Calu3 (cell line): ENCODE results near the gene CDK5RAP1. TPM values are rescaled to one million over a fixed set of nuclear protein-coding genes. Genes with fewer than 3 reads are reported as not detected.
"Not testable (repeated sequence)": the region's sequence is repeated elsewhere in the genome, so short reads cannot be mapped to it uniquely, and the experiment has no call there.

Experiments
- BruUV-seq: library from RNA; stranded (reverse); fragments of 400-500 nt; replicated peaks from 2 replicates; lab custom pipeline; 2021; lab: Mats Ljungman, UMichigan
- CTCF ChIA-PET: fragments of 300-600 bp; sonication (Branson Sonifier 250); formaldehyde crosslinking; loops from one replicate; lab custom pipeline; 2022; ENCODE audit warnings: antibody characterized with exemption; lab: Charles Lee
- DNase-seq: peaks from one replicate; pipeline ENCODE4 v3.0.0; 2022
- H3K27ac Mint-ChIP-seq: one replicate; pipeline ENCODE4 v1.8.0; 2022; ENCODE audit warnings: mixed read lengths; ENCODE audit not compliant: unreplicated experiment
- H3K27me3 Mint-ChIP-seq: one replicate; pipeline ENCODE4 v1.8.0; 2022; ENCODE audit warnings: mixed read lengths; ENCODE audit not compliant: unreplicated experiment
- H3K36me3 Mint-ChIP-seq: one replicate; pipeline ENCODE4 v1.8.0; 2022; ENCODE audit warnings: mild to moderate bottlenecking, moderate library complexity, mixed read lengths; ENCODE audit not compliant: insufficient read depth, unreplicated experiment
- H3K4me1 Mint-ChIP-seq: one replicate; pipeline ENCODE4 v1.8.0; 2022; ENCODE audit warnings: mild to moderate bottlenecking, low read depth, mixed read lengths; ENCODE audit not compliant: unreplicated experiment
- H3K4me3 Mint-ChIP-seq: one replicate; pipeline ENCODE4 v1.8.0; 2022; ENCODE audit warnings: mild to moderate bottlenecking, low read depth, moderate library complexity, mixed read lengths; ENCODE audit not compliant: unreplicated experiment
- H3K9me3 Mint-ChIP-seq: one replicate; pipeline ENCODE4 v1.8.0; 2022; ENCODE audit warnings: low read depth, mixed read lengths; ENCODE audit not compliant: unreplicated experiment
- intact Hi-C: fragments of 100-400 bp; cut with micrococcal nuclease; formaldehyde crosslinking; loops from one replicate; pipeline ENCODE4 v1.10.0; 2022; ENCODE audit not compliant: unreplicated experiment
- total RNA-seq: library from RNA; stranded (reverse); gene quantifications from 2 replicates; pipeline ENCODE4 v1.2.3, GENCODE V29; 2022
- TF ChIP-seq, protein P1 (sequence below): fragments of 200-600 bp; IDR thresholded peaks from one replicate; pipeline ENCODE4 v1.8.0; 2022; ENCODE audit warnings: antibody characterized with exemption; ENCODE audit not compliant: unreplicated experiment

Gene CDK5RAP1
- total RNA-seq, 1 experiment from 2014 or later: 65.8 TPM

DNA sequence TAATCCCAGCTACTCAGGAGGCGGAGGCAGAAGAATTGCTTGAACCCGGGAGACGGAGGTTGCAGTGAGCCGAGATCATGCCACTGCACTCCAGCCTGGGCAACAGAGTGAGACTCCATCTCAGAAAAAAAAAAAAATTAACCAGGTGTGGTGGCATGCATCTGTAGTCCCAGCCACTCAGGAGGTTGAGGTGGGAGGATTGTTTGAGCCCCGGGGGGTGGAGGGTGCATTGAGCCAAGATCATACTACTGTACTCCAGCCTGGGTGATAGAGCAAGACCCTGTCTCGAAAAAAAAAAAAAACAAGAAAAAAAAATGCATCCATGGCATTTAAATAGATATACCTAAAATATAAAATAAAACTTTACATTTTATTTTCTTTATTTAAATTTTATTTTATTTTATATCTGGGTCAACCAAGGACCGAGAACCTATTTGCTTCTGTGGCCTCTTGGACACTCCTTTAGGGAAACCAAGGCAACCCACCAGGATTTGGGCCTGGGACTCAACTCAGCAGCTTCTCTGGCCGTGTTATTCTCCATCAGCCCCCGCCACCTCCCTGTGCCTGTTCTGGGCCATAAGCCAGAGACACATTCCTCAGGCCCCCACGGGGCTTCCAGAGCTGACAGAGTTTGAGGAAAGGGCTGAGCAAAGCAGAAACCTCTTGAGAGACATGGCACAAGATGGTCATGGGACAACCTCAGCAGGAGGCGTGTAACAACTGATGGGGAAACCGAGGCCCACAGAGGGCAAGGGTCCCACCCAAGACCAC, 36.0 kb upstream of the CDK5RAP1 start:
- H3K27ac Mint-ChIP-seq: no peak overlapping the region
- no peaks in the 10 kb centered on the region for H3K27me3 Mint-ChIP-seq
- TF ChIP-seq, protein P1, sequence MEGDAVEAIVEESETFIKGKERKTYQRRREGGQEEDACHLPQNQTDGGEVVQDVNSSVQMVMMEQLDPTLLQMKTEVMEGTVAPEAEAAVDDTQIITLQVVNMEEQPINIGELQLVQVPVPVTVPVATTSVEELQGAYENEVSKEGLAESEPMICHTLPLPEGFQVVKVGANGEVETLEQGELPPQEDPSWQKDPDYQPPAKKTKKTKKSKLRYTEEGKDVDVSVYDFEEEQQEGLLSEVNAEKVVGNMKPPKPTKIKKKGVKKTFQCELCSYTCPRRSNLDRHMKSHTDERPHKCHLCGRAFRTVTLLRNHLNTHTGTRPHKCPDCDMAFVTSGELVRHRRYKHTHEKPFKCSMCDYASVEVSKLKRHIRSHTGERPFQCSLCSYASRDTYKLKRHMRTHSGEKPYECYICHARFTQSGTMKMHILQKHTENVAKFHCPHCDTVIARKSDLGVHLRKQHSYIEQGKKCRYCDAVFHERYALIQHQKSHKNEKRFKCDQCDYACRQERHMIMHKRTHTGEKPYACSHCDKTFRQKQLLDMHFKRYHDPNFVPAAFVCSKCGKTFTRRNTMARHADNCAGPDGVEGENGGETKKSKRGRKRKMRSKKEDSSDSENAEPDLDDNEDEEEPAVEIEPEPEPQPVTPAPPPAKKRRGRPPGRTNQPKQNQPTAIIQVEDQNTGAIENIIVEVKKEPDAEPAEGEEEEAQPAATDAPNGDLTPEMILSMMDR: no peak
- no TSS peak for BruUV-seq
- DNase-seq: no peak
- H3K36me3 Mint-ChIP-seq: no peaks in the 10 kb centered on the region
- CTCF ChIA-PET: interaction anchor here (0.6 kb wide), 1 partner anchor 9 kb away, joined by 3 read pairs; no protein-coding TSS in a partner anchor
- no peaks in the 10 kb centered on the region for H3K9me3 Mint-ChIP-seq
- no peak overlapping the region for H3K4me3 Mint-ChIP-seq
- H3K4me1 Mint-ChIP-seq: no peaks in the 10 kb centered on the region
- intact Hi-C loops: no loop called here

DNA sequence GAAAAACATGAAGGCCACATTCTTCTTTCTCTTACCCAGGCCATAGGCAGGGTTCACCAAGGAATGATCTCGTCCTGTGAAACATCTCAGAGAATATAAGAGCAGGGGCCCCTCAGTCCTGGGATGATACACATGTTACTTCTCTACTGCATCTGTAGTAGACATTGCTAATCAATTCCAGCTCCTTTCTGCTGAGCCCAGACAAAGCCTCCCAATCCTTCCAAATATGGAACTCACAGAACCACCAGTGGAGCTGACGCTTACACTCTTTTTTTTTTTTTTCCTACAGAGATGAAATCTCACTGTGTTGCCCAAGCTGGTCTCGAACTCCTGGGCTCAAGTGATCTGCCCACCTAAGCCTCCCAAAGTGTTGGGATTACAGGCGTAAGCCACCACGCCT, 33.1 kb upstream of the CDK5RAP1 start:
- Mint-ChIP-seq H3K27ac (no peak overlapping the region), H3K9me3 (no peaks in the 10 kb centered on the region), H3K4me3 (no peak overlapping the region), H3K36me3 (no peaks in the 10 kb centered on the region), H3K27me3 (no peaks in the 10 kb centered on the region), H3K4me1 (no peaks in the 10 kb centered on the region)
- DNase-seq: no peak
- BruUV-seq: no TSS peak
- CTCF ChIA-PET: interaction anchor here (0.7 kb wide), 4 partner anchors 17 to 1198 kb away, joined by 3 to 6 read pairs (median 3); no protein-coding TSS in a partner anchor
- intact Hi-C loops: no loop called here
- TF ChIP-seq, protein P1: no peak

DNA sequence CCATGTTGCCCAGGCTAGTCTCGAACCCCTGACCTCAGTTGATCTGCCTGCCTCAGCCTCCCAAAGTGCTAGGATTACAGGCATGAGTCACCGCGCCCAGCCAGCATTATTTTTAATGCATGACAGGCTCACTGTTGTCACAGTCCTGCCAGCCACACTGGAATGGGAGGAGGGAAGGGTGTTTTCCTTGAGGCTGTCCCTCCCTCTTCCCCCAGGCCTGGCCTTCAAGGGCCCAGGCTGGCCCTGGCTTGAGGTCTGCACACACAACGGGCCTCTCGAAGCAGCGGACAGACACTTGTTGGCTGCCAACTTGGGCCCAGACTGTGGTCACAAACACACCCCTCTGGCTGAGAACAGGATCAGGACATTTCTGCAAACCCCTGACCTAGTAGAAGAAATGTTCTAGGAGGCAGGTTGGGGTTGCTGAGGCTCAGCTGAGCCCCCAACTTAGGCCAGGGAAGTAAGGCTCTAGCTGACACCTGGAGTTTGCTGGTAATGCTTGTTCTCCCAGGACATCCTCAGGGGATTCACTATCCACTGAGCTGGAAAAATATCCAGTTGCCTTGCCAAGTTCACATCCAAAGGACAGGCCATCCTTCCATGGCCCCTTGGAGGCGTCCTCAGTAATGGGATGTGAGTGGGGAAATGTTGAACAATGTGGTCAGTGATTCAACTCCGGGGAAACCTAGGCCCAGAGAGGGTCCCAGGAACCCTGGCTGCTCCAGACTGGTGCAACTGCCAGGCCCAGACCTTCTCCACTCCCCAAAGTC, 32.3 kb upstream of the CDK5RAP1 start:
- CTCF ChIA-PET: interaction anchor here (0.7 kb wide), 2 partner anchors 374 to 691 kb away, joined by 3 to 6 read pairs; no protein-coding TSS in a partner anchor
- Mint-ChIP-seq H3K4me3 (no peak overlapping the region), H3K4me1 (no peaks in the 10 kb centered on the region), H3K9me3 (no peaks in the 10 kb centered on the region), H3K27ac (no peak overlapping the region), H3K27me3 (no peaks in the 10 kb centered on the region), H3K36me3 (no peaks in the 10 kb centered on the region)
- BruUV-seq: no TSS peak
- DNase-seq: no peak
- intact Hi-C loops: no loop called here
- TF ChIP-seq, protein P1: no peak

DNA sequence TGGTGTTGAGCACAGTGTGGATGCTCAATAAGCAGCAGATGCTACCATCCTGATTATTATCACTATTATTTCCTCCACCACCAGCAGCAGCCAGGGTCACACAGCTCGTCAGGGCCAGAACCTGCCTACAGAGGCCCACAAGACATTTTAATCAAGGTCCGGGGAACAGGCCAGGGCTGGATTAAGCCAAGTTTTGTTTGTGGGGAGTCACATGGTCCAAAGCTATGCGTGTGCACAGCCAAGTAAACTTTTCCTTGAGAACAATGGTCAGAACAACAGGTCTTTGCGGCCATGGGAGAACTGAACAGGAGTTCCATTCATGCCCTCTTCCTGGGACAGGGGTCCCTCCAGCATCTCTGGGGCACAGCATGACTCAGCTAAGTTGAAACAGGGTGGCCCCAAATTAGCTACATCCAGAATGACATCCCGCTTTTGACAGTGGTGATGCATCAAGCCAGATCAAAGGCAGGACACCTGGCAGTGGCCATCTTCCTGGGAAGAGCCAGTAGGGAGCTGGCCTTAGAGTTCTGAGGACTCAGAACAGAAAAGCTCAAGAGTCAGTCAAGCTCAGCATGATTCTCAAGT, 30.6 kb upstream of the CDK5RAP1 start:
- CTCF ChIA-PET: interaction anchor here (1.2 kb wide), 2 partner anchors 10 to 12 kb away, joined by 4 read pairs; no protein-coding TSS in a partner anchor
- H3K9me3 Mint-ChIP-seq: no peaks in the 10 kb centered on the region
- H3K27me3 Mint-ChIP-seq: no peaks in the 10 kb centered on the region
- H3K4me1 Mint-ChIP-seq: no peaks in the 10 kb centered on the region
- H3K4me3 Mint-ChIP-seq: no peak overlapping the region
- no peak for DNase-seq
- intact Hi-C loops: no loop called here
- no peak overlapping the region for H3K27ac Mint-ChIP-seq
- H3K36me3 Mint-ChIP-seq: no peaks in the 10 kb centered on the region
- TF ChIP-seq, protein P1: no peak
- BruUV-seq: no TSS peak

DNA sequence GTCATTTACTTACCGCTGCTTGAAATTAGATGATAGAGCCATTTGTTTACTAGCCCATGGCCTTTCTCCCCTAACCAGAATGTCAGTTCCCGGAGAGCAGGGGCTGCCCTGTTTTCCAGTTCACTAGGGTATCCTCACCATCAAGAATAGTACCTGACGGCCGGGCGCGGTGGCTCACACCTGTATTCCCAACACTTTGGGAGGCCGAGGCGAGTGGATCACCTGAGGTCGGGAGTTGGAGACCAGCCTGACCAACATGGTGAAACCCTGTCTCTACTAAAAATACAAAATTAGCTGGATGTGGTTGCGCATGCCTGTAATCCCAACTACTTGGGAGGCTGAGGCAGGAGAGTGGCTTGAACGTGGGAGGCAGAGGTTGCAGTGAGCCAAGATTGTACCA, 22.6 kb upstream of the CDK5RAP1 start:
- H3K36me3 Mint-ChIP-seq, H3K4me3 Mint-ChIP-seq, intact Hi-C loops, H3K27ac Mint-ChIP-seq, BruUV-seq, H3K9me3 Mint-ChIP-seq, H3K27me3 Mint-ChIP-seq, DNase-seq: not testable (repeated sequence)
- CTCF ChIA-PET: interaction anchor here (0.7 to 1.2 kb wide), 3 partner anchors 19 to 557 kb away, joined by 3 to 4 read pairs (median 4); partner anchors contain the start of gene SNTA1
- H3K4me1 Mint-ChIP-seq: peaks cover 15% of the 10 kb centered on the region
